WTC11 (cell line): ENCODE measurements around the gene WNK3. TPM values are rescaled to one million over a fixed set of nuclear protein-coding genes. Genes with fewer than 3 reads are reported as not detected.

Experiments
- ATAC-seq: fragments of 200-7000 bp; cut with Tn5 transposase; 2 replicates; pipeline ENCODE4 v1.10.0; 2021; ENCODE audit warnings: mild to moderate bottlenecking, moderate library complexity
- CTCF ChIA-PET: fragments of 300-600 bp; sonication (Branson Sonifier 250); formaldehyde crosslinking; loops from one replicate; lab custom pipeline; 2021; ENCODE audit warnings: antibody characterized with exemption; lab: Charles Lee
- POLR2A ChIA-PET: fragments of 350-600 bp; sonication (Branson Sonifier 250); formaldehyde crosslinking; loops from one replicate; lab custom pipeline; 2021; ENCODE audit warnings: antibody characterized with exemption; lab: Charles Lee
- DNase-seq: peaks from one replicate; pipeline ENCODE4 v3.0.0; 2021; ENCODE audit warnings: low spot score
- H3K27ac Mint-ChIP-seq: 2 replicates; pipeline ENCODE4 v1.8.0; 2021; ENCODE audit warnings: mixed read lengths
- H3K27me3 Mint-ChIP-seq: 2 replicates; pipeline ENCODE4 v1.8.0; 2021; ENCODE audit warnings: low read depth, mild to moderate bottlenecking, moderate library complexity, mixed read lengths
- H3K36me3 Mint-ChIP-seq: 2 replicates; pipeline ENCODE4 v1.8.0; 2021; ENCODE audit warnings: mixed read lengths
- H3K4me1 Mint-ChIP-seq: 2 replicates; pipeline ENCODE4 v1.8.0; 2022; ENCODE audit warnings: mixed read lengths
- H3K4me3 Mint-ChIP-seq: 2 replicates; pipeline ENCODE4 v1.8.0; 2021; ENCODE audit warnings: mild to moderate bottlenecking, moderate library complexity, mixed read lengths
- H3K9me3 Mint-ChIP-seq: 2 replicates; pipeline ENCODE4 v1.8.0; 2021; ENCODE audit warnings: mixed read lengths
- ATF1 ChIP-seq: sonication (generic); formaldehyde crosslinking; IDR thresholded peaks from 2 replicates; pipeline ENCODE4 v1.8.1; 2023; ENCODE audit warnings: mild to moderate bottlenecking, moderate library complexity, missing genetic modification reagents
- CBFB ChIP-seq: sonication (generic); formaldehyde crosslinking; IDR thresholded peaks from 2 replicates; pipeline ENCODE4 v1.8.1; 2022; ENCODE audit warnings: mild to moderate bottlenecking, low read depth, missing genetic modification reagents
- CREB1 ChIP-seq: sonication (generic); formaldehyde crosslinking; IDR thresholded peaks from 2 replicates; pipeline ENCODE4 v1.8.0; 2023; ENCODE audit warnings: mild to moderate bottlenecking, missing genetic modification reagents
- E2F4 ChIP-seq: sonication (generic); formaldehyde crosslinking; IDR thresholded peaks from 2 replicates; pipeline ENCODE4 v1.8.1; 2022; ENCODE audit warnings: low read depth, mild to moderate bottlenecking, moderate library complexity, missing genetic modification reagents, borderline replicate concordance
- FOXK1 ChIP-seq: sonication (generic); formaldehyde crosslinking; IDR thresholded peaks from 2 replicates; pipeline ENCODE4 v1.8.0; 2022; ENCODE audit warnings: mild to moderate bottlenecking, moderate library complexity, missing genetic modification reagents
- FOXP1 ChIP-seq: sonication (generic); formaldehyde crosslinking; IDR thresholded peaks from 2 replicates; pipeline ENCODE4 v1.8.0; 2022; ENCODE audit warnings: missing genetic modification reagents, mild to moderate bottlenecking, moderate library complexity, borderline replicate concordance
- GRHL2 ChIP-seq: fragments of 250-450 bp; sonication (Bioruptor Pico); IDR thresholded peaks from 2 replicates; pipeline ENCODE4 v1.8.0; 2022; ENCODE audit warnings: mild to moderate bottlenecking, moderate library complexity; ENCODE audit not compliant: insufficient replicate concordance, severe bottlenecking
- HMGA2 ChIP-seq: fragments of 250-450 bp; sonication (Bioruptor Pico); IDR thresholded peaks from 2 replicates; pipeline ENCODE4 v1.4.0; 2021; ENCODE audit warnings: mild to moderate bottlenecking, moderate library complexity
- IRF1 ChIP-seq: sonication (generic); formaldehyde crosslinking; IDR thresholded peaks from 2 replicates; pipeline ENCODE4 v1.8.0; 2023; ENCODE audit warnings: missing genetic modification reagents
- MYBL2 ChIP-seq: sonication (generic); formaldehyde crosslinking; IDR thresholded peaks from 2 replicates; pipeline ENCODE4 v1.8.1; 2023; ENCODE audit warnings: mild to moderate bottlenecking, moderate library complexity, missing genetic modification reagents
- PRRX2 ChIP-seq: fragments of 250-450 bp; sonication (Bioruptor Pico); IDR thresholded peaks from 2 replicates; pipeline ENCODE4 v1.8.0; 2021; ENCODE audit warnings: mild to moderate bottlenecking
- STAT6 ChIP-seq: sonication (generic); formaldehyde crosslinking; conservative IDR thresholded peaks from 2 replicates; pipeline ENCODE4 v1.8.1; 2023; ENCODE audit warnings: mild to moderate bottlenecking, low read depth, missing genetic modification reagents, moderate library complexity
- ZBTB43 ChIP-seq: sonication (generic); formaldehyde crosslinking; IDR thresholded peaks from 2 replicates; pipeline ENCODE4 v1.8.1; 2023; ENCODE audit warnings: mild to moderate bottlenecking, missing genetic modification reagents
- ZNF219 ChIP-seq: sonication (generic); formaldehyde crosslinking; IDR thresholded peaks from 2 replicates; pipeline ENCODE4 v1.8.0; 2023; ENCODE audit warnings: missing genetic modification reagents, mild to moderate bottlenecking, borderline replicate concordance
- ZNF232 ChIP-seq: sonication (generic); formaldehyde crosslinking; IDR thresholded peaks from 2 replicates; pipeline ENCODE4 v1.8.0; 2022; ENCODE audit warnings: mild to moderate bottlenecking, missing genetic modification reagents
- ZNF423 ChIP-seq: fragments of 250-450 bp; sonication (Bioruptor Pico); IDR thresholded peaks from 2 replicates; pipeline ENCODE4 v2.1.2; 2022; ENCODE audit warnings: mild to moderate bottlenecking, moderate library complexity
- total RNA-seq: library from RNA; stranded (reverse); gene quantifications from 3 replicates; pipeline ENCODE4 v1.2.3, GENCODE V29; 2021
- TF ChIP-seq, protein P1 (sequence below): sonication (generic); formaldehyde crosslinking; IDR thresholded peaks from 2 replicates; pipeline ENCODE4 v1.8.1; 2023; ENCODE audit warnings: mild to moderate bottlenecking, missing genetic modification reagents, moderate library complexity
- TF ChIP-seq, protein P2 (sequence below): sonication (generic); formaldehyde crosslinking; IDR thresholded peaks from 2 replicates; pipeline ENCODE4 v1.8.0; 2023; ENCODE audit warnings: missing genetic modification reagents, mild to moderate bottlenecking, borderline replicate concordance
- TF ChIP-seq, protein P3 (sequence below): sonication (generic); formaldehyde crosslinking; IDR thresholded peaks from 2 replicates; pipeline ENCODE4 v1.8.1; 2022; ENCODE audit warnings: low read depth, missing genetic modification reagents, borderline replicate concordance

WNK3 gene
- total RNA-seq, 1 experiment from 2014 or later = 27.5 TPM

DNA sequence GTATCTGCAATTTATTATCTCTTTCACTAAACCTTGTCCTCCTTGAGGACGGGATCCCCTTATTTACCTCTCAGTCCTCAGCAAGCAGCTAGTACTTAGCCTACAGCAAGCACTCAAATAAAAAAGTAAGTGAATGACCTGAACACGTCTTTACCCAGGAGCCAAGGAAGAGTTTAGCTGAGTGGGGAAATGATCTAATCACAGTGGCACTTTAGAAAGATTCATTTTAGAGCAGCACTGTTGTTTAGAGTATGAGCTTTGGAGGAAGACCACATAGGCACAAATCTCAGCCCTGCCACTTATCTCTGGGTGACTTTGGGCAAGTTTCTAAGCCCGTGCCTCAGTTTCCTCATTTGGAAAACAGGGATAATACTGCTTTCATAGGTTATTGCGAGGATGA lies 177.4 kb downstream of the WNK3 start:
- ChIA-PET POLR2A (interaction anchor here (0.9 to 1.2 kb wide), 3 partner anchors 9 to 137 kb away, joined by 3 read pairs; no protein-coding TSS in a partner anchor), CTCF (no interaction called here)
- no peak for ATAC-seq
- TF ChIP-seq ZNF423 (CRISPR knock-in tag) (no peak), FOXP1 (CRISPR knock-in tag) (no peak), ZNF219 (no peak), ZBTB43 (CRISPR knock-in tag) (no peak), E2F4 (no peak), CREB1 (CRISPR knock-in tag) (no peak), ZNF232 (CRISPR knock-in tag) (no peak), IRF1 (no peak), HMGA2 (CRISPR knock-in tag) (no peak), GRHL2 (no peak), CBFB (CRISPR knock-in tag) (no peak), PRRX2 (CRISPR knock-in tag) (no peak), MYBL2 (CRISPR knock-in tag) (no peak), ATF1 (no peak), FOXK1 (CRISPR knock-in tag) (no peak), STAT6 (CRISPR knock-in tag) (no peak)
- TF ChIP-seq, protein P1, sequence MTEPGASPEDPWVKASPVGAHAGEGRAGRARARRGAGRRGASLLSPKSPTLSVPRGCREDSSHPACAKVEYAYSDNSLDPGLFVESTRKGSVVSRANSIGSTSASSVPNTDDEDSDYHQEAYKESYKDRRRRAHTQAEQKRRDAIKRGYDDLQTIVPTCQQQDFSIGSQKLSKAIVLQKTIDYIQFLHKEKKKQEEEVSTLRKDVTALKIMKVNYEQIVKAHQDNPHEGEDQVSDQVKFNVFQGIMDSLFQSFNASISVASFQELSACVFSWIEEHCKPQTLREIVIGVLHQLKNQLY (CRISPR knock-in tag) = no peak
- TF ChIP-seq, protein P2, sequence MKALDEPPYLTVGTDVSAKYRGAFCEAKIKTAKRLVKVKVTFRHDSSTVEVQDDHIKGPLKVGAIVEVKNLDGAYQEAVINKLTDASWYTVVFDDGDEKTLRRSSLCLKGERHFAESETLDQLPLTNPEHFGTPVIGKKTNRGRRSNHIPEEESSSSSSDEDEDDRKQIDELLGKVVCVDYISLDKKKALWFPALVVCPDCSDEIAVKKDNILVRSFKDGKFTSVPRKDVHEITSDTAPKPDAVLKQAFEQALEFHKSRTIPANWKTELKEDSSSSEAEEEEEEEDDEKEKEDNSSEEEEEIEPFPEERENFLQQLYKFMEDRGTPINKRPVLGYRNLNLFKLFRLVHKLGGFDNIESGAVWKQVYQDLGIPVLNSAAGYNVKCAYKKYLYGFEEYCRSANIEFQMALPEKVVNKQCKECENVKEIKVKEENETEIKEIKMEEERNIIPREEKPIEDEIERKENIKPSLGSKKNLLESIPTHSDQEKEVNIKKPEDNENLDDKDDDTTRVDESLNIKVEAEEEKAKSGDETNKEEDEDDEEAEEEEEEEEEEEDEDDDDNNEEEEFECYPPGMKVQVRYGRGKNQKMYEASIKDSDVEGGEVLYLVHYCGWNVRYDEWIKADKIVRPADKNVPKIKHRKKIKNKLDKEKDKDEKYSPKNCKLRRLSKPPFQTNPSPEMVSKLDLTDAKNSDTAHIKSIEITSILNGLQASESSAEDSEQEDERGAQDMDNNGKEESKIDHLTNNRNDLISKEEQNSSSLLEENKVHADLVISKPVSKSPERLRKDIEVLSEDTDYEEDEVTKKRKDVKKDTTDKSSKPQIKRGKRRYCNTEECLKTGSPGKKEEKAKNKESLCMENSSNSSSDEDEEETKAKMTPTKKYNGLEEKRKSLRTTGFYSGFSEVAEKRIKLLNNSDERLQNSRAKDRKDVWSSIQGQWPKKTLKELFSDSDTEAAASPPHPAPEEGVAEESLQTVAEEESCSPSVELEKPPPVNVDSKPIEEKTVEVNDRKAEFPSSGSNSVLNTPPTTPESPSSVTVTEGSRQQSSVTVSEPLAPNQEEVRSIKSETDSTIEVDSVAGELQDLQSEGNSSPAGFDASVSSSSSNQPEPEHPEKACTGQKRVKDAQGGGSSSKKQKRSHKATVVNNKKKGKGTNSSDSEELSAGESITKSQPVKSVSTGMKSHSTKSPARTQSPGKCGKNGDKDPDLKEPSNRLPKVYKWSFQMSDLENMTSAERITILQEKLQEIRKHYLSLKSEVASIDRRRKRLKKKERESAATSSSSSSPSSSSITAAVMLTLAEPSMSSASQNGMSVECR (CRISPR knock-in tag) = no peak
- TF ChIP-seq, protein P3, sequence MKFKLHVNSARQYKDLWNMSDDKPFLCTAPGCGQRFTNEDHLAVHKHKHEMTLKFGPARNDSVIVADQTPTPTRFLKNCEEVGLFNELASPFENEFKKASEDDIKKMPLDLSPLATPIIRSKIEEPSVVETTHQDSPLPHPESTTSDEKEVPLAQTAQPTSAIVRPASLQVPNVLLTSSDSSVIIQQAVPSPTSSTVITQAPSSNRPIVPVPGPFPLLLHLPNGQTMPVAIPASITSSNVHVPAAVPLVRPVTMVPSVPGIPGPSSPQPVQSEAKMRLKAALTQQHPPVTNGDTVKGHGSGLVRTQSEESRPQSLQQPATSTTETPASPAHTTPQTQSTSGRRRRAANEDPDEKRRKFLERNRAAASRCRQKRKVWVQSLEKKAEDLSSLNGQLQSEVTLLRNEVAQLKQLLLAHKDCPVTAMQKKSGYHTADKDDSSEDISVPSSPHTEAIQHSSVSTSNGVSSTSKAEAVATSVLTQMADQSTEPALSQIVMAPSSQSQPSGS (CRISPR knock-in tag) = no peak
- peak overlapping the region; percentile 68 for H3K4me3 Mint-ChIP-seq
- DNase-seq = no peak
- no peak overlapping the region for H3K27ac Mint-ChIP-seq
- no peaks in the 10 kb centered on the region for H3K27me3 Mint-ChIP-seq
- H3K9me3 Mint-ChIP-seq = no peaks in the 10 kb centered on the region
- H3K4me1 Mint-ChIP-seq = peaks cover 35% of the 10 kb centered on the region
- peaks cover 13% of the 10 kb centered on the region for H3K36me3 Mint-ChIP-seq
